ENCODE data around the gene PLD1. TPM values are rescaled to one million over a fixed set of nuclear protein-coding genes. Genes with fewer than 3 reads are reported as not detected.

The PLD1 gene
- total and polyA plus RNA-seq, 2 of the 8 experiments (the other 6 are each of a cell fraction or from before 2014, with no cell fraction given), result 1.2 to 2.6 TPM

GRCh38 chr3:171783626-171784025, 26.7 kb downstream of the PLD1 start:
- Histone ChIP-seq H4K91ac (replicated peaks; ENCODE audit: insufficient read length, low read length) (no peak overlapping the region), H2AFZ (ENCODE audit: low read length) (no peak overlapping the region), H3K23ac (ENCODE audit: insufficient read length) (no peak overlapping the region), H3K9me3 (ENCODE audit: insufficient read depth in 2 of 2, low read depth in 1 of 2, low read length in 1 of 2) (no peaks in the 10 kb centered on the region), H3K4me2 (ENCODE audit: insufficient read depth in 1 of 2, low read depth in 2 of 2, low read length in 2 of 2) (no peak overlapping the region), H3K79me2 (ENCODE audit: control insufficient read depth in 1 of 2, insufficient read depth in 2 of 2, low read length in 2 of 2) (no peaks in the 10 kb centered on the region), H3K4me1 (replicated peaks in 1 of 4; ENCODE audit: control insufficient read depth in 3 of 4, insufficient read depth in 4 of 4, low read length in 3 of 4) (no peaks in the 10 kb centered on the region), H3K79me1 (ENCODE audit: low read depth, low read length) (no peaks in the 10 kb centered on the region), H3K18ac (ENCODE audit: extremely low read depth, low read length) (no peak overlapping the region), H3K56ac (replicated peaks; ENCODE audit: insufficient read length, low read depth, low read length) (no peak overlapping the region), H3K9ac (replicated peaks in 1 of 4; ENCODE audit: extremely low read depth in 1 of 4, low read depth in 3 of 4, low read length in 3 of 4) (no peak overlapping the region), H2BK12ac (ENCODE audit: low read depth, low read length) (no peak overlapping the region), H2AK5ac (ENCODE audit: low read depth, low read length) (no peak overlapping the region), H3K27me3 (replicated peaks in 1 of 4; ENCODE audit: control insufficient read depth in 3 of 4, extremely low read depth in 1 of 4, insufficient read depth in 3 of 4, low read length in 3 of 4) (no peaks in the 10 kb centered on the region), H2BK5ac (ENCODE audit: low read depth, low read length) (no peak overlapping the region), H3K36me3 (ENCODE audit: control insufficient read depth in 2 of 4, insufficient read depth in 4 of 4, low read length in 3 of 4) (no peaks in the 10 kb centered on the region), H2BK15ac (ENCODE audit: low read length) (no peak overlapping the region), H3K27ac (ENCODE audit: low read depth, low read length) (no peak overlapping the region), H4K5ac (ENCODE audit: insufficient read length, low read depth, low read length) (no peak overlapping the region), H4K8ac (ENCODE audit: extremely low read depth, insufficient read depth, low read length) (no peak overlapping the region), H3K23me2 (ENCODE audit: low read depth, low read length) (no peaks in the 10 kb centered on the region), H2BK120ac (replicated peaks; ENCODE audit: low read depth, low read length) (no peak overlapping the region), H3K4me3 (ENCODE audit: extremely low read depth in 1 of 4, insufficient read depth in 2 of 4, low read depth in 3 of 4, low read length in 4 of 4) (no peak overlapping the region), H3K14ac (ENCODE audit: insufficient read length) (no peak overlapping the region), H2BK20ac (ENCODE audit: low read length) (no peak overlapping the region), H3K4ac (replicated peaks; ENCODE audit: insufficient read length, low read depth, low read length) (no peak overlapping the region), H4K20me1 (replicated peaks in 1 of 2; ENCODE audit: control insufficient read depth in 1 of 2, insufficient read depth in 2 of 2, low read length in 2 of 2) (no peaks in the 10 kb centered on the region)
- FAIRE-seq (no peak), DNase-seq (ENCODE audit: low read depth in 1 of 2, low spot score in 2 of 2) (no peak)
- 72% methylated on average over 5 of the region's 5 CpGs; no CpG with 5 or more reads in 1 of the 2 experiments for WGBS, 2 experiments (ENCODE audit: extremely low coverage in 1 of 2, insufficient coverage in 1 of 2, insufficient read length in 1 of 2, insufficient replicate concordance in 2 of 2, low coverage in 1 of 2, low lambda C conversion rate in 2 of 2, missing lambda C conversion rate in 1 of 2)
- ChIA-PET CTCF (ENCODE audit: partially characterized antibody) (interaction anchor here (0.6 to 2.5 kb wide), 7 partner anchors 9 to 554 kb away, joined by 3 to 12 read pairs (median 4); no protein-coding TSS in a partner anchor), POLR2A (ENCODE audit: partially characterized antibody) (no interaction called here)
- TF ChIP-seq RNF2 (IDR thresholded peaks at IDR 0.05; ENCODE audit: borderline replicate concordance, low read depth, low read length, missing control alignments, poor library complexity, severe bottlenecking) (no peak), HDAC2 (IDR thresholded peaks at IDR 0.05; ENCODE audit: borderline replicate concordance in 1 of 2, low read depth in 2 of 2, low read length in 2 of 2) (no peak), BACH1 (IDR thresholded peaks at IDR 0.05; ENCODE audit: low read length) (no peak), TBP (IDR thresholded peaks at IDR 0.05; ENCODE audit: low read depth, low read length) (no peak), KDM4A (IDR thresholded peaks at IDR 0.05; ENCODE audit: low read depth, low read length, severe bottlenecking) (no peak), SP2 (IDR thresholded peaks at IDR 0.05; ENCODE audit: low read length) (no peak), RBBP5 (IDR thresholded peaks at IDR 0.05; ENCODE audit: borderline replicate concordance, low read depth, low read length) (no peak), CTCF (IDR thresholded peaks at IDR 0.05; ENCODE audit: control extremely low read depth in 1 of 3, insufficient read depth in 1 of 3, low read depth in 1 of 3, low read length in 3 of 3) (no peak)

Data from H1 (cell line).